GM12864 (cell line): ENCODE data around the gene BZW1.
A peak's percentile ranks its signal among the peaks of the same experiment; 100 is the strongest.

Experiments
- DNase-seq: peaks from one replicate; pipeline ENCODE4 v3.0.0-alpha.2; 2011; ENCODE audit warnings: low read depth
- H3K4me3 ChIP-seq: 2 replicates; pipeline ENCODE4 v1.5.1; 2011; ENCODE audit warnings: mild to moderate bottlenecking, low read depth, low read length, control low read depth
- TF ChIP-seq, protein P1 (sequence below): IDR thresholded peaks from 2 replicates; pipeline ENCODE4 v1.5.1; 2011; ENCODE audit warnings: low read depth, mild to moderate bottlenecking, moderate library complexity, low read length, control low read depth, inconsistent platforms; ENCODE audit errors: missing control alignments

The BZW1 gene

DNA sequence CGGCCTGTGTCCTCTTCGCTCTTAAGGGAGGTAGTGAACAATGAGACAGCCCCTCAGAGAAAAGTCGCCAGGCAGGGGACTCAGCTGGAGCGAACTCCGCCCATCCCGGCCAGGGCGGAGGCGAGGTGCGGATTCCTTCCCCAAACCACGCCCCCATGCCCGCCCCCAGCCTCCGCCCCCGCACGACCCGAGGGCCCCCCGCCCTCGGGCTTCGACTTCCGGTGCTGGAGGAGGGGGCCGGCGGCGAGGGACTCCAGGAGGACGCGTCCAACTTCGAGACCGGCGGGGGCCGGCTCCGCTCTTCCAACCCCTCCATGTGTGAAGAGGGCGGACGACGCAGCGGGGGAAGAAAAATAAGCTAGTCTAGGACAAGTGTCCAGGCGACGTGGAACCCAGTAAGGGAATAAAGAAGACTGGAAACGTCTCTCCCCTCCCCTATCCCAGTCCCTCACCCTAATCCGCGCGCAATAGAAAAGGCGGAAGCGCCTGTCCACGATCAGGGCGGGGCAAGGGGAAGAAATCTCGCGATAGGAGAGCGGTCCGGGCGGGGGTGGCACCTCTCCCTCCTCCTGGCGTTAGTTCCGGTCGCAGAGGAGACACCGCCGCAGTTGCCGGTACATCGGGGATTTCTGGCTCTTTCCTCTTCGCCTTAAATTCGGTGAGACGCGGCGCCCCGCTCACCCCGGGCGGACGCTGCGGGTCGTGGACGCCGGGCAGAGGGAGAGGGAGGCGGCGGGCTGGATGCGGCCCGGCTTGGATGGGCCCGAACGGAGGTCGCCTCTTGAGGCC is at the start of gene BZW1:
Gene BZW1 (plus strand): TSS at position 578 of the 789 bp plus-strand sequence. CDS start 1,308 bp downstream, outside the sequence.
- TF ChIP-seq, protein P1, sequence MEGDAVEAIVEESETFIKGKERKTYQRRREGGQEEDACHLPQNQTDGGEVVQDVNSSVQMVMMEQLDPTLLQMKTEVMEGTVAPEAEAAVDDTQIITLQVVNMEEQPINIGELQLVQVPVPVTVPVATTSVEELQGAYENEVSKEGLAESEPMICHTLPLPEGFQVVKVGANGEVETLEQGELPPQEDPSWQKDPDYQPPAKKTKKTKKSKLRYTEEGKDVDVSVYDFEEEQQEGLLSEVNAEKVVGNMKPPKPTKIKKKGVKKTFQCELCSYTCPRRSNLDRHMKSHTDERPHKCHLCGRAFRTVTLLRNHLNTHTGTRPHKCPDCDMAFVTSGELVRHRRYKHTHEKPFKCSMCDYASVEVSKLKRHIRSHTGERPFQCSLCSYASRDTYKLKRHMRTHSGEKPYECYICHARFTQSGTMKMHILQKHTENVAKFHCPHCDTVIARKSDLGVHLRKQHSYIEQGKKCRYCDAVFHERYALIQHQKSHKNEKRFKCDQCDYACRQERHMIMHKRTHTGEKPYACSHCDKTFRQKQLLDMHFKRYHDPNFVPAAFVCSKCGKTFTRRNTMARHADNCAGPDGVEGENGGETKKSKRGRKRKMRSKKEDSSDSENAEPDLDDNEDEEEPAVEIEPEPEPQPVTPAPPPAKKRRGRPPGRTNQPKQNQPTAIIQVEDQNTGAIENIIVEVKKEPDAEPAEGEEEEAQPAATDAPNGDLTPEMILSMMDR, result no peak
- DNase-seq, result peak; percentile 88
- H3K4me3 ChIP-seq, result peak within 1 kb of the TSS; percentile 85

DNA sequence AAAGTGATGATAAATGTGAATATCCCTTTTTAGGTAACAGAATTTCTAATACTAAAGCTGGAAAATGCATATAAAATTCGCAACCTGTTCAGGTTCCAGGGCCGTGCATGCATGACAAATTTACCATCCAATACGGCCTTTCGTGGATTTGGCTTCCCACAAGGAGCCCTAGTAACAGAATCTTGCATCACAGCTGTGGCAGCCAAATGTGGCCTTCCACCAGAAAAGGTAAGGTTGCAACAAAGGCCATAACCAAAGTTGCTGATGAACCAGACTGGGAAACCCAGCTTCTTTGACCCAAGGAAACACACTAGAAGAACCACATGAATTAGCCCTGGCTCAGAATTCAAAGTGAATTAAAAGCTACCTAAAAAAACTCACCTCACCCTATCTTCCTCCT is 49.6 kb upstream of the BZW1 start:
- no peak overlapping the region for H3K4me3 ChIP-seq
- DNase-seq, result no peak
- TF ChIP-seq, protein P1, result no peak

DNA sequence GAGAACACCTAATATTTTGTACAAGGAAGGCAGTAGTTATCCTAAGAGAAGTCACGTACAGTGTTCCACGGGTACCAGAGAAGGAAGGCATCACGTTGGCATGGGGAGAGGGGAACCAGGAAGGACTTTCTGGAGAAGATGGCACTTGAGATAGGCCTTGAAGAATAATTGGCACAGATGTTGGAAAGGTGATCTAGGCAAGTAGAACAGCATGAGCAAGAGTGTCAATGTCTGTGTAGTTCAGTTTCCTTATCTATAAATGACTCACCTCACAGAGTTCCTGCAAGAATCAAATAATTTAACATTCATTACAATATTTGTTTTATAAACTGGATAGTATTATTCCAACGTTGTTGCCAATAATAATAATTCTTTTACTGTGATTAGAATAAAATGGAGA is 48.3 kb upstream of the BZW1 start:
- H3K4me3 ChIP-seq, result no peak overlapping the region
- no peak for DNase-seq
- TF ChIP-seq, protein P1, result no peak

DNA sequence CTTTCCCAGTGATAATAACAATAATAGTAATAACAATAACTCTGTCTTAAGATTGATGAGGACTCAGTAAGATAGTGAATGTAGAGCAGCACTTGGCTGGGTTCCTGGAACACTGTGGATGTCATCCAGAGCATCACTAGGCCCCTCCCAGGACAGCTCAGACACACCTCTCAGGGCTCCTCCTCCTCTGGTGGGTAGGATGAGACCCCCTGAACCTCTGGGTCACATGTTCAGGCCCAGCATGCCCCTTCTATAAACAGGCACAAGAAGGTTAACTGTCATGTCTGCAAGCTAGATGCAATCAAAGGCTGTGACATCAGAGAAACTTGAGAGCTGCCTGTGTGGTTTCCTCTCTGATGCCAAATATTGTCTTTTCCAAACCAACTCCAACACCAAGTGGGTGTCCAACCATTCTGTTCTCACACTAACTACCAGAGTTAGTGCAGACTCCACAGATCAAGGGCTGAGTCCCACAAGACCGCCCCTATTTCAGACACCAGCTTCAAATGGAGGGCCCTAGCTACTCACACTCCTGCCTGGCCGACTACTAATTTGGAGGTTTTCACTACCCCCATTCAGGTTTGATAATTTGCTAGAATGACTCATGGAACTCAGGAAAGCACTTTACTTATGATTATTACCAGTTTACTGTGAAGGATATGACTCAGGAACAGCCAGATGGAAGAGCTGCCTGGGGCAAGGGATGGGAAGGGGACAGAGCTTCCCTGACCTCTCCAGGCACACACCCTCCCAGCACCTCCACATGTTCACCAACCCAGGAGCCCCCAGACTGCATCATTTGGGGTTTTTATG is 46.4 kb upstream of the BZW1 start:
- DNase-seq, result no peak
- H3K4me3 ChIP-seq, result no peak overlapping the region

DNA sequence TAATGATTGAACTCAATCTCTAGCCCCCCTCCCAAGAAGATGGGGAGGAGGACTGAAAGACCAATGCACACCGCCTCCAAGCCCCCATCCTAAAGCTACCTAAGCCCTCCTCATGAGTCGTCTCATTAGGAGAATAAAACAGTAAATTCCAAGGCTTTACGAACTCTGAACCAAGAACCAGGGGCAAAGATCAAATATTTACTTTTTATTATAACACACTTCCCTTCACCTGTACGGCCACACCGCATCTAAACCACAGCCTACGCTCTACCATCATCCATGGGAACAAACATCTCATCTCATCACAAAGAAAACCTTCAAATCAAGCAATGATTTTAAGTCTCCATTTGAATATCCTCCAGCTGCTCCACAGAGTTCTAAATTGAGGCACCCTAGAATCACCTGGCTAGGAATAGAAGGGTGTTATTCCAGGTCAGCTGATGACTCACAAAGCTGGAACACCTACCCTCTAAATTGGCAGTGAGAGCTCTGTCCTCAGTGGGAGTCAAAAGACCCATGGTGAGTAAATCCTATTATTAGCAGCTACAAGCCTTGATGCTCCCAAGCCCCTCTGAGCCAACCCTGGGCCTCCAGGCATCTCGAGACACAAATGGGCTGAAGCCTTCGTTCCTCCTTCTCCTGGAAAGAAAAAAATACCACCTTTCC is 45.6 kb upstream of the BZW1 start:
- TF ChIP-seq, protein P1, result no peak
- no peak overlapping the region for H3K4me3 ChIP-seq
- no peak for DNase-seq

More for the DNA sequence above, 46.4 kb upstream of the BZW1 start:
- TF ChIP-seq, protein P1, result no peak

DNA sequence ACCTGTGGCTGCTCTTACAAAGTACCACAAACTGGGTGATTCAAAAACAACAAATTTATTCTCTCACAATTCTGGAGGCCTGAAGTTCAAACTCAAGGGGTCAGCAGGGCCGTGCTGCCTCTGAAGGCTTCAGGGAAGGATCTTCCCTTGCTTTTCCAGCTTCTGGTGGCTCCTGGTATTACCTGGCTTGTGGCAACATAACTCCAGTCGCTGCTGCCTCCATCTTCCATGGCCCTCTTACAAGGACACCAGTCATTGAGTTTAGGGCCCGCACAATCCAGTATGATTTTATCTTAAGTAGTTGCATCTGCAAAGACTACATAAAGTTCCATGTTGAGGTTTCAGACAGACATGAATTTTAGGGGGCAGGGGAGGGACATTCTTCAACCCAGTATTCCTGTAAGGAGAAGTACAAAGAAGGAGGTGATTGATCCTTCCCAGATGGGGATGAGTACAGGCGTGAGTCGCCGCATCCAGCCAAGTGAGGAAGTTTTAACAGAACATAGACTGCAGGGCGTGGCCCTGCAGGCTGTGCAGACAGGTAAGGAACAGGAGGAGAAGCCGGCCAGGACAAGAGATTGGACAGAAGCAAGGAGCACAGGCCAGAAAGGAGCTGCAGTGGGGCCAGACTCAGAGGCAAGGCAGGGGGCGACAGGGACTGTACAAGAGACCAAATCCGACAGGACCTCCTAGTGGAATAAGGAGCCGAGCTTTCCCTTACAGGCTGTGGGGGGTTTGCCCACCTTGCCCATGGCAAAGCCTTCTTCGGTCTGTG is 44.4 kb upstream of the BZW1 start:
- TF ChIP-seq, protein P1, result no peak

More for the DNA sequence above, 44.4 kb upstream of the BZW1 start:
- DNase-seq, result no peak
- H3K4me3 ChIP-seq, result no peak overlapping the region
